ENCODE results near the gene GRP.

GRCh38 chr18:59198215-59198614, 21.7 kb upstream of the GRP start:
- TF ChIP-seq TAF1 (IDR thresholded peaks at IDR 0.05; ENCODE audit: borderline replicate concordance, low read depth, low read length) (no peak), POLR2AphosphoS5 (IDR thresholded peaks at IDR 0.05; ENCODE audit: low read depth, low read length) (no peak), POLR2A (IDR thresholded peaks at IDR 0.05; ENCODE audit: low read depth, low read length) (no peak)
